ENCODE measurements around the gene UBLCP1. TPM values are rescaled to one million over a fixed set of nuclear protein-coding genes. Genes with fewer than 3 reads are reported as not detected.

The UBLCP1 gene
- total and polyA plus RNA-seq, 11 donors, result 11.9 to 20.4 (median 14.4) TPM

GRCh38 chr5:159216454-159216853, 46.6 kb upstream of the UBLCP1 start:
- H3K4me1 ChIP-seq, result peaks cover 0 to 8% (median 0%) of the 10 kb centered on the region in 12 donors
- WGBS, 4 donors, result 79 to 85% (median 83%) methylated on average over 2 of the region's 2 CpGs
- no peak for DNase-seq
- no peaks in the 10 kb centered on the region for H3K9me3 ChIP-seq
- intact Hi-C loops (cut with DNase I), result loop anchor here in 2 of 10 donors (10.0 kb wide), 2 partner anchors 48 to 62 kb away; partner anchors contain the start of gene UBLCP1 (in 1 of the 2)
- H3K27ac ChIP-seq, result no peak overlapping the region
- no peak overlapping the region for H3K4me3 ChIP-seq
- no peaks in the 10 kb centered on the region for H3K36me3 ChIP-seq
- TF ChIP-seq, protein P1, sequence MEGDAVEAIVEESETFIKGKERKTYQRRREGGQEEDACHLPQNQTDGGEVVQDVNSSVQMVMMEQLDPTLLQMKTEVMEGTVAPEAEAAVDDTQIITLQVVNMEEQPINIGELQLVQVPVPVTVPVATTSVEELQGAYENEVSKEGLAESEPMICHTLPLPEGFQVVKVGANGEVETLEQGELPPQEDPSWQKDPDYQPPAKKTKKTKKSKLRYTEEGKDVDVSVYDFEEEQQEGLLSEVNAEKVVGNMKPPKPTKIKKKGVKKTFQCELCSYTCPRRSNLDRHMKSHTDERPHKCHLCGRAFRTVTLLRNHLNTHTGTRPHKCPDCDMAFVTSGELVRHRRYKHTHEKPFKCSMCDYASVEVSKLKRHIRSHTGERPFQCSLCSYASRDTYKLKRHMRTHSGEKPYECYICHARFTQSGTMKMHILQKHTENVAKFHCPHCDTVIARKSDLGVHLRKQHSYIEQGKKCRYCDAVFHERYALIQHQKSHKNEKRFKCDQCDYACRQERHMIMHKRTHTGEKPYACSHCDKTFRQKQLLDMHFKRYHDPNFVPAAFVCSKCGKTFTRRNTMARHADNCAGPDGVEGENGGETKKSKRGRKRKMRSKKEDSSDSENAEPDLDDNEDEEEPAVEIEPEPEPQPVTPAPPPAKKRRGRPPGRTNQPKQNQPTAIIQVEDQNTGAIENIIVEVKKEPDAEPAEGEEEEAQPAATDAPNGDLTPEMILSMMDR (IDR thresholded peaks at IDR 0.05), result no peak
- no peak for TF ChIP-seq POLR2A (IDR thresholded peaks at IDR 0.05)
- no peaks in the 10 kb centered on the region for H3K27me3 ChIP-seq
- no peak for ATAC-seq

DNA sequence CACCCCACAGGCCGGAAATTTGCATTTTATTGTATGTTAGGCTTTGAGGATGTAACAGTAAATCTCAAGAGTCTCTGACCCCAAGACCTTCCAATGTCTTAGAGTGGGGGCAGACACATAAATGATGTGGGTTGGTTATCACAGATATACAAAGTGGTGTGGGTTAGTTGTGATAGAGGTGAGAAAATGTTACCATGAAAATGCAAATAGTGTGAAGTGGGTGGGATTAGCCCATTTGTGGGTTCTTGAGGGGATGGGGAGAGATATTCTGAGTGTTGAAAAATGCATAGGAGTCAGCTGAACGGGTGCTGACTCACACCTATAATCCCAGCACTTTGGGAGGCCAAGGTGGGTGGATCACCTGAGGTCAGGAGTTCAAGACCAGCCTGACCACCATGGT, 45.9 kb upstream of the UBLCP1 start:
- DNase-seq, result no peak
- WGBS, 4 donors, result 80 to 92% (median 87%) methylated on average over 2 of the region's 2 CpGs
- intact Hi-C loops (cut with DNase I), result loop anchor here in 2 of 10 donors (10.0 kb wide), 2 partner anchors 48 to 62 kb away; partner anchors contain the start of gene UBLCP1 (in 1 of the 2)

DNA sequence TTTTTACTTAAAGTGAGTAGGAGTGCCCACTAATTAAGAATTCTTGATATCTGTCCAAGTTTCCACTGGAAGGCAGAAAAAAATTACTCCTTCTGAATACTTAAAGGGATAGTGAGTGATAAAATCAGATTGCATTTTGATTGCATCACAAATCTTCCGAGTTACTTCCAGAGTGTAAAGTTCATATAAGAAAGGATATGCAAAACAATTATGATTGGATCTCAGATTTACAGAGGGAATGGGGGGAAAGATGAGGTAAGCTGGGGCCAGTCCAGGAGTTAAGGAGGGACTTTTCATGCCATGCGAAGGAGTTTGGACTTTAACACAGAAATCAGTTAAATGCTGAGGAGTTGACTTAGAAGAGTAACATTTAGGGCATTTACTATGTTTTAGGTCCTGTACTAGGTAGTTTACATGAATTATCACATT, 44.5 kb upstream of the UBLCP1 start:
- no peaks in the 10 kb centered on the region for H3K36me3 ChIP-seq
- DNase-seq (no peak), ATAC-seq (no peak)
- no peak overlapping the region for H3K4me3 ChIP-seq
- intact Hi-C loops (cut with DNase I), result loop anchor here in 2 of 10 donors (10.0 kb wide), 2 partner anchors 46 to 64 kb away; partner anchors contain the start of gene UBLCP1 (in 1 of the 2)
- no peak for TF ChIP-seq POLR2A (IDR thresholded peaks at IDR 0.05)
- TF ChIP-seq, protein P1 (IDR thresholded peaks at IDR 0.05), result no peak
- no peaks in the 10 kb centered on the region for H3K9me3 ChIP-seq
- H3K27me3 ChIP-seq, result no peaks in the 10 kb centered on the region
- peaks cover 0 to 5% (median 0%) of the 10 kb centered on the region in 12 donors for H3K4me1 ChIP-seq
- 63 to 71% (median 65%) methylated on average over 2 of the region's 2 CpGs for WGBS, 4 donors
- no peak overlapping the region for H3K27ac ChIP-seq

More for the DNA sequence above, 45.9 kb upstream of the UBLCP1 start:
- Histone ChIP-seq H3K4me3 (no peak overlapping the region), H3K36me3 (no peaks in the 10 kb centered on the region), H3K9me3 (no peaks in the 10 kb centered on the region), H3K27ac (no peak overlapping the region), H3K27me3 (no peaks in the 10 kb centered on the region), H3K4me1 (peaks cover 0 to under 1% (median 0%) of the 10 kb centered on the region in 12 donors)
- no peak for TF ChIP-seq POLR2A (IDR thresholded peaks at IDR 0.05)
- TF ChIP-seq, protein P1 (IDR thresholded peaks at IDR 0.05), result no peak
- ATAC-seq, result no peak

DNA sequence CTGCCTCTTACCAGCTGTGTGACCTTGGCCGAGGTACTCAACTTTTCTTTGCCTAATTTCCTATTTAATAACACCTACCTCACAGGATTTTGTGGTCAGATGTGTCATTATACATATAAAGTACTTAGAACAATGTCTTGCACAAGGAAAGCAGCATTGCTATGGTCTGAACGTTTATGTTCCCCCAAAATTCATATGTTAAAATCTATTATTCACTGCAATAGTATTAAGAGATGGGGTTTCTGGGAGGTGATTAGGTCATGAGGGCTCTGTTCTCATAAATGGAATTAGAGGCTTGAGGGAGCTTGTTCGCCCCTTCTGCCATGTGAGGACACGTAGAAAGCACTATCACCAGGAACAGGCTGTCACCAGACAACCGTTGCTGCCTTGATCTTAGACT, 42.9 kb upstream of the UBLCP1 start:
- no peak for TF ChIP-seq POLR2A (IDR thresholded peaks at IDR 0.05)
- TF ChIP-seq, protein P1 (IDR thresholded peaks at IDR 0.05), result no peak
- ATAC-seq, result no peak
- no peaks in the 10 kb centered on the region for H3K36me3 ChIP-seq
- intact Hi-C loops (cut with DNase I), result no loop called here
- H3K4me3 ChIP-seq, result no peak overlapping the region
- H3K9me3 ChIP-seq, result no peaks in the 10 kb centered on the region
- 76 to 87% (median 82%) methylated on average over 5 of the region's 5 CpGs for WGBS, 4 donors
- no peaks in the 10 kb centered on the region for H3K27me3 ChIP-seq
- no peak overlapping the region for H3K27ac ChIP-seq
- DNase-seq, result no peak
- H3K4me1 ChIP-seq, result peaks cover 0 to 5% (median 0%) of the 10 kb centered on the region in 12 donors

Measured in heart left ventricle (tissue), 16 donors.